Activated naive CD4-positive, alpha-beta T cell treated with anti-CD3 and anti-CD28 coated beads, Interleukin-2, amount 50 U/mL, for 72 hours (primary cell): ENCODE results near the gene PRRC2B. TPM values are rescaled to one million over a fixed set of nuclear protein-coding genes. Genes with fewer than 3 reads are reported as not detected.

Source experiments
- ATAC-seq, 2 donors: fragments of 150-1000 bp; cut with Tn5 transposase; 2 replicates each; pipeline ENCODE4 v1.10.0; 2021; ENCODE audit warnings: mild to moderate bottlenecking in 2 of 2, moderate library complexity in 2 of 2
- DNase-seq, 2 donors: peaks; one replicate each; pipeline ENCODE4 v3.0.0; 2021 to 2022; ENCODE audit warnings: low spot score in 2 of 2
- H3K27ac Mint-ChIP-seq, 2 donors: one replicate each; pipeline ENCODE4 v1.8.0; 2022; ENCODE audit warnings: mild to moderate bottlenecking in 2 of 2, mixed read lengths in 2 of 2
- H3K36me3 Mint-ChIP-seq, 2 donors: one replicate each; pipeline ENCODE4 v1.8.0; 2022; ENCODE audit warnings: mixed read lengths in 2 of 2
- H3K9me3 Mint-ChIP-seq, 2 donors: one replicate each; pipeline ENCODE4 v1.8.0; 2022; ENCODE audit warnings: mixed read lengths in 2 of 2
- total RNA-seq, 2 donors: library from RNA; stranded (reverse); gene quantifications; one replicate each; pipeline ENCODE4 v1.2.3, GENCODE V29; 2022

The PRRC2B gene
- total RNA-seq, 2 donors from 2014 or later, result 138 to 160 TPM

DNA sequence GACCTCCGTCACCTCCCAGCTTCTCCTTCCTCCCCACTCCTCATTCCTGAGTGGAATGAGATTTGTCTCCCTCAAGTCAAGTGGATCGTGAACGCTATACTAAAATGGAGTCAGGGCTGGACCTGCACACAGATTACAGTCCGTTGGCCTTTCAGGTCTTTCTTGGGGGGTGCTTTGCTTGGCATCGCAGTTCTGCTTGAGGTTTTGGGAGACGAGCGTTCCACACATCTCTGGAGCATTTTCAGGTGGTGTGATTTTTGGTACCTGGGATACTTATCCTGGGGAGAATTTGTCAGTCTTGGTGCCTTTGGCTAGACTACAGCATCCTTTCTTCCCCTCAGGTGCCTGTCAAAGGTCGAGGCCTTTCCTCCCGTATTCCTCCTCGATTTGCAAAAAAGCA, 85.0 kb downstream of the PRRC2B start:
- ATAC-seq (no peak), DNase-seq (no peak)
- H3K27ac Mint-ChIP-seq, result peak overlapping the region in 1 of 2 donors; percentile 8
- no peaks in the 10 kb centered on the region for H3K9me3 Mint-ChIP-seq
- H3K36me3 Mint-ChIP-seq, result peaks cover 16% of the 10 kb centered on the region in 2 donors

DNA sequence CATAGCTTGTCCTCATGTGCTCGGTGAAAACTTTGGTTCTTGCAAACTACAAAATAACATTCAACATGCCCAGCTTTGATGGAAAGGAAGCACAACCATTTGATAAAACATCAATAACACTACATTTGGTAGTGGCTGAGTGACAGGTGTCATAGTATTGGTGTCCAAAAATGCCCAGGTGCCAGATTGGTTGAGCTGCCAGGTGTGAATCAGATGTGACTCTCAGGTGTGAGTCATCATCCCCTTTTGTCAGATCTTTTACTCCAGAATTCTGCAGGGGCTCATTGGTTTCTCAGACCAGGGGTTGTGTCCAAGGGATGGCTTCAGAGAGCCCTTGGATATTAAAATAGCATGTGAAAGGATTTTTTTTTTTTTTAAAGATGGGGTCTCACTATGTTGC, 86.4 kb downstream of the PRRC2B start:
- H3K27ac Mint-ChIP-seq, result no peak overlapping the region
- ATAC-seq, result peak; percentile 39 to 76
- no peaks in the 10 kb centered on the region for H3K9me3 Mint-ChIP-seq
- peaks cover 5 to 9% of the 10 kb centered on the region in 2 donors for H3K36me3 Mint-ChIP-seq
- DNase-seq, result no peak

DNA sequence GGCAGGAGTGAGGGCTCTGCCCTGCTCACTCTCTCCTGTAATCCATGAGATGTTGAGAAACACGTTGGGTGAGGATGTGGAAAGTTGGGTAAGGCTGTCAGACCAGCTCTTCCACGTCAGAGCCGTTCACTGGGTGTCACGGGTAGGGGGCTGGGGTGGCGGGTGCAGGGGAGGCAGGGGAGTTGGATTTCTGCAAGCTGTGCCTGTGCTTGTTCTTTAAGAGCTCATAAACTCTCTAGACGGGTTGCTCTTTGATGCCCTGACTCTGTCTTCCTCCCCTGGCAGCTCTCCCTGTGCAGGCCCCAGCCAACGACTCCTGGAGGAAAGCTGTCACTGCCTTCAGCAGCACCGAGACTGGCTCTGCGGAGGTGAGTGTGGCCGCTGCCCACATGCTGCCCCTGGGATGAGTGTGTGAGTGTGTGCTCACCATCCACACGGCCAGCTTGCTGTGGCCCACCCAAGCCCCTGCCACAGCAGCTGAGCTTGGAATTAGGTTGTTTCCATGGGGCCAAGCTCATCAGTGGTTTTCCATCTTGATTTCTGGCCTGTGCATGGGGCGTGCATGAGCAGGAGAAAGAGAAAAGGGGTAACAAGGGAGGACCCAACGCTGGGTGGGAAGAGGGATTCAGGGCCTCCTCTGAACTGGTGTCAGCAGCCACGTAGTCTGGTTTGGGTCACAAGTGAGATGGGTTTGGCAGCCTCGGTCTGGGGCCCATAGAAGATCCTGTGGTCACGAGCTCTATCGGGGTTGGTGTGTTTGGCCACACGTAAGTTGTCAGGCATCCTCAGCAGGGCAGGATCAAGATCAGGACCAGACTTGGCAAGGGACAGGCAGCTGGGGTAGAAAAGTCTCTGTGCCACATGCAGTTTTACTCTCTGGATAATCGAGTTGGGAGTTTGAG, 87.8 kb downstream of the PRRC2B start:
- DNase-seq, result no peak
- no peak for ATAC-seq
- Mint-ChIP-seq H3K36me3 (peaks cover 5 to 9% of the 10 kb centered on the region in 2 donors), H3K9me3 (no peaks in the 10 kb centered on the region), H3K27ac (peak overlapping the region; percentile 48 to 82)

DNA sequence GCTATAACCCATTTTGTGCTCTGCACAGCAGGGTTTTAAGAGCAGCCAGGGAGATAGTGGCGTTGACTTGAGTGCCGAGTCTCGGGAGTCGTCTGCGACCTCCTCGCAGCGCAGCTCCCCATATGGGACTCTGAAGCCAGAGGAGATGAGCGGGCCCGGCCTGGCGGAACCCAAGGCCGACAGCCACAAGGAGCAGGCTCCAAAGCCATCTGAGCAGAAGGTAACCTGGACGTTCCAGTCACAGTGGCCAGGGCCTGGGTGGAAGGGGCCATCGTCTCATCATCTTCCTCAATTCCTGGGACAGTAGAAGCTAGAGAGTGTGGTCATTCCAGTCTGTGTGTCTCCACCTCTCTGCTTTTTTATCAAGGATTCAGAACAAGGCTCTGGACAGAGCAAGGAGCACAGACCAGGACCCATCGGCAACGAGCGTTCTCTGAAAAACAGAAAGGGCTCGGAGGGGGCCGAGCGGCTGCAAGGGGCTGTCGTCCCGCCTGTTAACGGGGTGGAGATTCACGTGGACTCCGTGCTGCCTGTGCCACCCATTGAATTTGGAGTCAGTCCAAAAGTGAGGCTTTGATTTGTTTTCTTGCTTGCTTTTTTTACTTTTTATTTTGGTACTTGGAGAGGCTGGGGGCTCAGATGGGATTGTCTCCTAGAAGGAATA, 88.6 kb downstream of the PRRC2B start:
- H3K9me3 Mint-ChIP-seq, result no peaks in the 10 kb centered on the region
- no peak for ATAC-seq
- H3K36me3 Mint-ChIP-seq, result peaks cover 5 to 9% of the 10 kb centered on the region in 2 donors
- peak overlapping the region; percentile 77 to 82 for H3K27ac Mint-ChIP-seq
- DNase-seq, result no peak

DNA sequence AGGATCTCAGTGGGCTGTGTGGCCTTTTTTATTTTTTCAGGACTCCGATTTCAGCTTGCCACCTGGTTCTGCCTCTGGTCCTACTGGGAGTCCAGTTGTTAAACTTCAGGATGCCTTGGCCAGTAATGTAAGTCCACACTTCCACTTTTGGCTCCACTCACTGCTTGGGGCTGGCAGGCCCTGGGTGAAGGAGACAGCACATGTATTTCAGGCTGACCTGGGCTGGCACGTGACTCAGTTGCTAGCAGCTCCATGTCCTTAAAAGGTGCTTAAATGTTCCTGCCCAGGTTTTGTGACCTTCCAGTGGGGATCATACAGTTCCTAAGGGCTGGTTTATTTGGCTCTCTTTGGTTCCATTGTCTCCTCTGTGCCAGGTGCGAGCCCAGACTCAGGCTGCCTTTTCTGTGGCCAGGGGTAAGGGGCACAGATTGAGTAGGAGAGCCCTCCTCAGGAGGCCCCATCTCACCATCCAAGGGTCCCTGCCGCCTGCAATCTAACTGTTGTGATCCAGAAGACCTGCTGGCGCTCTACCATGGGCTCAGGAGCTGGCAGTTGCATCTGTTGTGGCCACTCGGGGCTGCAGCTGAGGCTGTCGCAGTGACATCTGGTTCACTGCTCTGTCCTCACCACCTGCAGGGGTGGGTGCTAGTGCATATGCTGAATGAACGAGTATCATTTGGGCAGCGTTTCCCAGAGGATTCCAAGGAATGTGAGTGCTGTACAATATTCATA, 89.6 kb downstream of the PRRC2B start:
- Mint-ChIP-seq H3K36me3 (peaks cover 5 to 8% of the 10 kb centered on the region in 2 donors), H3K27ac (peak overlapping the region; percentile 77 to 82)

DNA sequence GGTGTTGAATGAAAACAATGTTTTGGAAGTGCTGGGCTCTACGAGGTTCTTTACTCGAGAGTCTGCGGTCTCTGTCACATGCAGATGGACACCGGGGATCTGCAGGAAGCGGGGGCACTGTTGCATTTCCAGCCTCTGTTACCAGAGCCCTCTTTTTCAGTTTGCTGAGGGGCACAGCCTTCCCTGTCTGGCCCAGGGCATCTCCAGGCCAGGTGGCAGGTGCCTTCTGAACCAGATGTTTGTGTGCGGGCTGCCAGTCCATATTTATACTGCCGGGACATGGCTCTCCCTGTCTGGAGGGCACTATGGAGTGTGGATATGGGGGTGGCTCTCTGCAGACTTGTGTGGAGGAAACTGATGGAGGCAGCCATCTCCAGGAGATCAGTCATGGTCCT, 90.2 kb downstream of the PRRC2B start:
- peaks cover 5 to 11% of the 10 kb centered on the region in 2 donors for H3K36me3 Mint-ChIP-seq
- ATAC-seq, result no peak
- DNase-seq, result no peak
- peak overlapping the region in 1 of 2 donors; percentile 82 for H3K27ac Mint-ChIP-seq
- H3K9me3 Mint-ChIP-seq, result no peaks in the 10 kb centered on the region

More for the DNA sequence above, 89.6 kb downstream of the PRRC2B start:
- no peak for ATAC-seq
- H3K9me3 Mint-ChIP-seq, result no peaks in the 10 kb centered on the region
- DNase-seq, result no peak

DNA sequence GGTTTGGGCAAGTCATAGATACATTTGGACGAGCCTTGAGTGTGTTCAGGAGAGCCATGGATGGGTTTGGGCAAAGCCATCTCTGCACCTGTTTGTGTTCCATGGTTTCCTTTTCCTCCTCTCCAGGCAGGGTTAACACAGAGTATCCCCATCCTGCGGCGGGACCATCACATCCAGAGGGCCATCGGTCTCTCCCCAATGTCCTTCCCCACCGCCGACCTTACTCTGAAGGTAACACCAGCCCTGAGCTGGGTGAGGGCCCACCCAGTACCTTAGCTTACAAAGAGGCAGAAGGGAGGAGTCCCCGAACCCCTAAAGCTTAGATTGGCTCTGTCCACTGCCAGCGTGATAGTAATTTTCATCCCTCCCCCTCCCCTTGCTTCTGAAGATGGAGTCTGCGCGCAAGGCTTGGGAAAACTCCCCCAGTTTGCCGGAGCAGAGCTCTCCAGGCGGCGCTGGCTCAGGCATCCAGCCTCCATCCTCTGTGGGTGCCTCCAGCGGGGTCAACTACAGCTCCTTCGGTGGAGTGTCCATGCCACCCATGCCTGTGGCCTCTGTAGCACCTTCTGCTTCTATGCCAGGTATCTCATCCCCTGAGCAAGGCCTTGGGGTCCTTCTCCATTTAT, 90.8 kb downstream of the PRRC2B start:
- no peaks in the 10 kb centered on the region for H3K9me3 Mint-ChIP-seq
- no peak for DNase-seq
- H3K27ac Mint-ChIP-seq, result peak overlapping the region; percentile 57 to 70
- peaks cover 5 to 13% of the 10 kb centered on the region in 2 donors for H3K36me3 Mint-ChIP-seq
- no peak for ATAC-seq

DNA sequence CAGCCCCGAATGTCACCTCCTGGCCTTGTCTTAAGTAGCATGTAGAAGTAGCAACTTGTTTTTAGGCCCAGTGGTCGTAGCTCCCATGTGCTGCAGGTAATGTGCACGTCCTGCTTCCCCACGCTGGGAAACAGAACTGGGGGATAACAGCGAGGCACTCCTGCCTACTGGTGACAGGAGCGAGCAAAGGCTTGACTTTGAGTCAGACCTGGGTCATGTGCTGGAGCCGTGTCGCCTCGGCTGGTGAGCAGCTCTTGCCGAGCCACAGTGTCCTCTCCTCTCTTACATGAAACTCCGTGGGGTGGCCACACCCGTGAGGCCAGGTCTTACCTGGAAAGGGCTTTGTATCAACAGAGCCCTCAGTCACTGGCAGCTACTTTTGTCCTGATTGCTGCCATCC, 91.3 kb downstream of the PRRC2B start:
- DNase-seq, result no peak
- Mint-ChIP-seq H3K36me3 (peaks cover 5 to 17% of the 10 kb centered on the region in 2 donors), H3K27ac (peak overlapping the region in 1 of 2 donors; percentile 70), H3K9me3 (no peaks in the 10 kb centered on the region)
- ATAC-seq, result no peak

DNA sequence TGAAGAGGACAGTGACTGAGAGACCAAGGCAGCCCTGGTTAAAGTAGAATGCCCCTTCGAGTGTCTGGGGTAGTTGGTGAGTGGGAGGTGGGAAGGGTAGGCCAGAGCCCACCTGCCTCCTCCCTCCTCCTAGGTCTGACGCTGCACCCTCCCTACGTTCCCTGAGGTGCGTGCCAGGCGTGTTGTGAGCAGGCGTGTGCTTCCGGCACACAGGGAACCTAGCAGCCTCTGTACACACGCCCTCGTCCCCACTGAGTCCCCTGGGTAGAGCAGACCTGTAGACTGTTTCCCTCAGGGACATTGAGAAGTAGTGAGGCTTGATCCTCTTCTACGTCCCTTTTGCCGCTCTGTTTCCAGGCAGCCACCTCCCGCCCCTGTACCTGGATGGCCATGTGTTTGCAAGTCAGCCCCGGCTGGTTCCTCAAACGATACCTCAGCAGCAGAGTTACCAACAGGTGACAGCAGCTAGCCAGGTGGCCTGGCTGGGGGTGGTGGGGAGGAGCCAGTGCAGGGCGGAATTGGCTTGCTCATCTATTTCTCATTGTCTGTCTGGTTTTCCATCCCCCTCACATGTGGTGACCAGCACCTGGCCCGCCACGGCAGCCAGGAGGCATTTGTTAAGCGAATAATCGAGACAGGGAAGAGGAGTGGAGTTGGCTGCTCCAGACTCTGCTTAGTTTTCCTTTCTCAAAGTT, 92.0 kb downstream of the PRRC2B start:
- ATAC-seq, result no peak
- DNase-seq, result no peak
- peak overlapping the region in 1 of 2 donors; percentile 17 for H3K27ac Mint-ChIP-seq
- no peaks in the 10 kb centered on the region for H3K9me3 Mint-ChIP-seq
- H3K36me3 Mint-ChIP-seq, result peaks cover 5 to 18% of the 10 kb centered on the region in 2 donors

DNA sequence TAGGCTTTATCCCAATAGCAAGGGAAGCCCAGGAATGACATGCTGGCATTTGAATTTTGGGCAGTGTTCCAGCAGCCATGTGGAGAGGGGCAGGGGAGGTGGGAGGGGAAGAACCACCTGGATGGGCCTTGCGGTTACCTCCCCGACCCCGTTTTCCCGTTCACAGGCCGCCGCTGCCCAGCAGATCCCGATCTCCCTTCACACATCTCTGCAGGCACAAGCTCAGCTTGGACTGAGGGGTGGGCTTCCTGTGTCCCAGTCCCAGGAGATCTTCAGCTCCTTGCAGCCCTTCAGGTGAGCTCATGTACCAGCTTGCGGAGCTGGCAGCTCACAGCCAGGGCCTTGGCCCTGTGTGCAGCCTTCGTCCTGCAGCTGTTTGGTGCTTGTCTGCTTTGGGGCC, 93.1 kb downstream of the PRRC2B start:
- ATAC-seq (no peak), DNase-seq (no peak)
- H3K9me3 Mint-ChIP-seq, result no peaks in the 10 kb centered on the region
- no peak overlapping the region for H3K27ac Mint-ChIP-seq
- peaks cover 5 to 22% of the 10 kb centered on the region in 2 donors for H3K36me3 Mint-ChIP-seq

DNA sequence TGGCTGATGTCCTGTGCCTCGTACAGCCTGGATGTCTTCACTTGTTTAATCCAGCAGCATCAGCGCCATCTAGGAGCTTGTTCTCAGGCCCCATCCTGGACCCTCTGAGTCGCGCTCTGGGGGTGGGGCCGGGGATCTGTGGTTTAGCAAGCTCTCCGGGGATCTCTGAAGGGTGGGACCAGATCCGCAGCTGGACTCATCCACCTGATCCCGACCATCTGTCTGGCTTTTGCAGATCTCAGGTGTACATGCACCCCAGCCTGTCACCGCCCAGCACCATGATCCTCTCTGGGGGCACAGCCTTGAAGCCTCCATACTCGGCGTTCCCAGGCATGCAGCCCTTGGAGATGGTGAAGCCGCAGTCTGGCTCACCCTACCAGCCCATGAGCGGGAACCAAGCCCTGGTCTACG, 93.7 kb downstream of the PRRC2B start:
- DNase-seq (no peak), ATAC-seq (no peak)
- no peaks in the 10 kb centered on the region for H3K9me3 Mint-ChIP-seq
- H3K36me3 Mint-ChIP-seq, result peaks cover 5 to 22% of the 10 kb centered on the region in 2 donors
- no peak overlapping the region for H3K27ac Mint-ChIP-seq

DNA sequence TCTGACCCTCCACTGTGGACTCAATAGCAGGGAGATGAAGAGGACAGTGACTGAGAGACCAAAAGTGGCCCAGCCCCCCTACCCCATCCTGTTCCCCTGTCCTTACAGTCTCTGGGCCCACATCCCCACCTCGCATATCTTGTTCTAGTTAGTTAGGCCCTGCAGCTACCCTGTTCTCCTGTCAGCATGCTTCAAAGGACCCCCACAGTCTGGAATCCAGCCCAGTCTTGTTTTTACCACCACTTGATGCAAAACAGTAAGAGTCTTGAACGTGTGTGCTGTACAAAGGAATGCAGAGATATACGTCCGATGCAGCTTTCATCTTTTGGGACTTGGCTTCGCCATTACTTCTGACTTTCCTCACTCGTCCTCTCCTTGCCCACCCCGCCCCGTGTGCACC, 96.6 kb downstream of the PRRC2B start:
- H3K36me3 Mint-ChIP-seq, result peaks cover 0 to 22% of the 10 kb centered on the region in 2 donors
- H3K27ac Mint-ChIP-seq, result peak overlapping the region; percentile 18 to 58
- ATAC-seq (no peak), DNase-seq (no peak)
- no peaks in the 10 kb centered on the region for H3K9me3 Mint-ChIP-seq

DNA sequence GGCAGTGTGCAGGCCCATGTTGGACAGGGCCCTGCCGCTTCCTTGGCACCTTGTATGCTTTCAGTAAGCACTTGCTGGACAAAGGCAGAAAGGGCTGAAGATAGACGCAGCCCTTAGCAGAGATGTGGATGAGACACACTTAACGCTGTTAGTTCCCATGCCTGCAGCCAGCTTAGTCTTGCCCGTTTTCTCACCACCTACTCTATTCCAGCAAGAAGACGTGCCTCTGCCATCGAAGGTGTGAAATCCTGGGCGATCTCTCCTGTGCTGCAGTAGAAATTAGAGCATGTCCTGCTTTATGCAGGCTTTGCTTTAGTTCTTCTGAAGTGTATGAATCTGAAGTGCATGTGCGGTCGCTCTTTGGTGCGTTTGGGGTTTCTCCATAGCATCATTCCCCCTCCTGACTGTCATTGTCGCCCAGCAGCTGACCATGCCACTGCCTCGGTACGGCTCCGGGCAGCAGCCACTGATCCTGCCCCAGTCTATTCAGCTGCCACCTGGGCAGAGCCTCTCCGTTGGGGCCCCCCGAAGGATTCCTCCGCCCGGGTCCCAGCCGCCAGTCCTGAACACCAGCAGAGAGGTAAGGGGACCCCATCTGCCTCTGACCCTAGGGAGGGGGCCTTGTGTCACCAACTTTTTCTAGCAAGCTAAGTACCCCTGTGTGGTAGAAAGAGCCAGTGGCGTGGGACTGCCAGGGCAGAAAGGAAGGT, 97.3 kb downstream of the PRRC2B start:
- DNase-seq (no peak), ATAC-seq (no peak)
- Mint-ChIP-seq H3K27ac (peak overlapping the region; percentile 18 to 79), H3K9me3 (no peaks in the 10 kb centered on the region), H3K36me3 (peaks cover 0 to 22% of the 10 kb centered on the region in 2 donors)

DNA sequence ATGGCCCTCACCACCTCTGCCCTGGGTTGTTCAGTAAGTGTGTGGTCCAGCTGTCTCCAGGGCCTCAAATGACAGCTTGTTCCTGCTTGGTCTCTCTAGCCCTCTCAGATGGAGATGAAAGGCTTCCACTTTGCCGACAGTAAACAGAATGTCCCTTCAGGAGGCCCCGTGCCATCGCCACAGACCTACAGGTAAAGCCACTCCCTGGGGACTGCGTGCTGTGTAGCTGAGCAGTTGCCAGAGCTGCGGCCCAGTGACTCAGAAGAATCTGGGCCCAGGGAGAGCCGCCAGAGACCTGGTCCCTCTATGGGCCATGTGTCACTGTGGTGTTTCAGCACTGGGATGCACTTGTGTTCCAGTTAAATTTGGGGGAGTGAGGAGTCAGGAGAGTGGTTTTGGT, 98.2 kb downstream of the PRRC2B start:
- ATAC-seq (no peak), DNase-seq (no peak)
- H3K27ac Mint-ChIP-seq, result peak overlapping the region in 1 of 2 donors; percentile 72
- no peaks in the 10 kb centered on the region for H3K9me3 Mint-ChIP-seq
- peaks cover 0 to 22% of the 10 kb centered on the region in 2 donors for H3K36me3 Mint-ChIP-seq

DNA sequence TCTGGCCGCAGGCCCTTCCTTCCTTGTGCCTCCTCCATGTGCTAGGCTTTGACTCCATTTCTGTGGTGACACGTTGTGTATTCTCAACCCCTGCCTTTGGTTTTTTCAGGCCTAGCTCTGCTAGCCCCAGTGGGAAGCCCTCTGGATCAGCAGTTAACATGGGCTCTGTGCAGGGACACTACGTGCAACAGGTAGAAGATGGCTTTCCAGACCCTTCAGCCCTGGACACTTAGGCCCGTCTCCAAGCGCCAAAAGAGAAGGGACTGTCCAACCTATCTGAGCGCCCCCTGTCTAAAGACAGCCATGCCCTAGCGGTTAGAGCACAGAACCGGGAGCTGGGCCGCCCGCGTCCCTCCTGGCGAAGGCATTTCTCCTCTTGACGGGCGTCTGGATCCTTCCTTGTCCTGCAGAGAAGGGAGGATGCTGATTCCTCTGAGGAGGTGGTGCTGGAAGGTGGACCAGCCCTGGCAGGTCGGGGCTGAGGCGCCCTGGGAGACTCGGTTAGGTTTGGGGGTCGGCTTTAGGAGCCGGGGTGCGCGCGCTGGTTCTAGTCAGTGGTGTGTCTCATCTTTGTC, 100.5 kb downstream of the PRRC2B start:
- peaks cover 0 to 16% of the 10 kb centered on the region in 2 donors for H3K36me3 Mint-ChIP-seq
- no peak for ATAC-seq

More for the DNA sequence above, 100.5 kb downstream of the PRRC2B start:
- no peaks in the 10 kb centered on the region for H3K9me3 Mint-ChIP-seq
- DNase-seq, result no peak
- no peak overlapping the region for H3K27ac Mint-ChIP-seq
